Measurements from ENCODE around the gene FMN1.
"Not testable (repeated sequence)": the region's sequence is repeated elsewhere in the genome, so short reads cannot be mapped to it uniquely, and the experiment has no call there.

FMN1 gene

GRCh38 chr15:32977506-32977905 lies 217.0 kb downstream of the FMN1 start:
- no peak for DNase-seq (ENCODE audit: low read depth in 2 of 2)

- DNase-seq (ENCODE audit: low read depth in 2 of 2), result no peak
Measured at GRCh38 chr15:32974691-32975090, 219.8 kb downstream of the FMN1 start.

- DNase-seq (ENCODE audit: low read depth in 2 of 2), result no peak
Measured at GRCh38 chr15:32972686-32973085, 221.8 kb downstream of the FMN1 start.

GRCh38 chr15:32970847-32971246 lies 223.7 kb downstream of the FMN1 start:
- DNase-seq (ENCODE audit: low read depth in 2 of 2), result no peak

GRCh38 chr15:32967521-32967920 lies 227.0 kb downstream of the FMN1 start:
- no peak for DNase-seq (ENCODE audit: low read depth in 2 of 2)

- DNase-seq (ENCODE audit: low read depth in 2 of 2), result no peak
Measured at GRCh38 chr15:32966512-32966911, 228.0 kb downstream of the FMN1 start.

- DNase-seq (ENCODE audit: low read depth in 2 of 2), result no peak
Measured at GRCh38 chr15:32965897-32966296, 228.6 kb downstream of the FMN1 start.

- no peak for DNase-seq (ENCODE audit: low read depth in 2 of 2)
Measured at GRCh38 chr15:32959077-32959476, 235.4 kb downstream of the FMN1 start.

- DNase-seq (ENCODE audit: low read depth in 2 of 2), result no peak
Measured at GRCh38 chr15:32957219-32957618, 237.3 kb downstream of the FMN1 start.

GRCh38 chr15:32956711-32957110 lies 237.8 kb downstream of the FMN1 start:
- no peak for DNase-seq (ENCODE audit: low read depth in 2 of 2)

- DNase-seq (ENCODE audit: low read depth in 2 of 2), result no peak
Measured at GRCh38 chr15:32956006-32956405, 238.5 kb downstream of the FMN1 start.

- no peak for DNase-seq (ENCODE audit: low read depth in 2 of 2)
Measured at GRCh38 chr15:32953533-32953910, 241.0 kb downstream of the FMN1 start.

GRCh38 chr15:32952901-32953532 lies 241.5 kb downstream of the FMN1 start:
- no peak for DNase-seq (ENCODE audit: low read depth in 2 of 2)

GRCh38 chr15:32951736-32952464 lies 242.6 kb downstream of the FMN1 start:
- no peak for DNase-seq (ENCODE audit: low read depth in 2 of 2)

- not testable (repeated sequence) for DNase-seq (ENCODE audit: low read depth in 2 of 2)
Measured at GRCh38 chr15:32950051-32950450, 244.5 kb downstream of the FMN1 start.

GRCh38 chr15:32946210-32946609 lies 248.3 kb downstream of the FMN1 start:
- DNase-seq (ENCODE audit: low read depth in 2 of 2), result no peak

- no peak for DNase-seq (ENCODE audit: low read depth in 2 of 2)
Measured at GRCh38 chr15:32944431-32944830, 250.1 kb downstream of the FMN1 start.

- no peak for DNase-seq (ENCODE audit: low read depth in 2 of 2)
Measured at GRCh38 chr15:32943711-32944110, 250.8 kb downstream of the FMN1 start.

- DNase-seq (ENCODE audit: low read depth in 2 of 2), result no peak
Measured at GRCh38 chr15:32942401-32942841, 252.1 kb downstream of the FMN1 start.

- no peak for DNase-seq (ENCODE audit: low read depth in 2 of 2)
Measured at GRCh38 chr15:32941823-32942222, 252.7 kb downstream of the FMN1 start.

- DNase-seq (ENCODE audit: low read depth in 2 of 2), result no peak
Measured at GRCh38 chr15:32936976-32937375, 257.5 kb downstream of the FMN1 start.

GRCh38 chr15:32936283-32936918 lies 258.1 kb downstream of the FMN1 start:
- DNase-seq (ENCODE audit: low read depth in 2 of 2), result no peak

- no peak for DNase-seq (ENCODE audit: low read depth in 2 of 2)
Measured at GRCh38 chr15:32935139-32935538, 259.4 kb downstream of the FMN1 start.

All from stimulated activated CD4-positive, alpha-beta T cell treated with anti-CD3 and anti-CD28 coated beads, Interleukin-12 subunit alpha, Interleukin-12 subunit beta, amount 100 ng/mL, for 24 hours (primary cell).